Neural progenitor cell (in vitro differentiated cells): ENCODE measurements around the gene HABP2. TPM values are rescaled to one million over a fixed set of nuclear protein-coding genes. Genes with fewer than 3 reads are reported as not detected.
A peak's percentile ranks its signal among the peaks of the same experiment; 100 is the strongest.

Experiments used
- DNase-seq: peaks from one replicate; pipeline ENCODE4 v3.0.0-alpha.2; 2016; ENCODE audit warnings: low spot score
- H2AFZ ChIP-seq: fragments of 200-600 bp; sonication (generic); replicated peaks from 2 replicates; pipeline ENCODE4 v1.6.1; 2016; ENCODE audit warnings: antibody characterized with exemption
- H3F3A ChIP-seq: fragments of 200-600 bp; sonication (generic); 2 replicates; pipeline ENCODE4 v1.6.1; 2016; ENCODE audit warnings: antibody characterized with exemption, low read depth
- H3K27ac ChIP-seq: fragments of 200-600 bp; sonication (generic); 2 replicates; pipeline ENCODE4 v1.5.1; 2016; ENCODE audit warnings: mild to moderate bottlenecking
- H3K27me3 ChIP-seq: fragments of 200-600 bp; sonication (generic); 2 replicates; pipeline ENCODE4 v1.6.1; 2016; ENCODE audit warnings: mild to moderate bottlenecking, moderate library complexity
- H3K36me3 ChIP-seq: fragments of 200-600 bp; sonication (generic); 2 replicates; pipeline ENCODE4 v1.5.1; 2016
- H3K4me1 ChIP-seq: fragments of 200-600 bp; sonication (generic); 2 replicates; pipeline ENCODE4 v1.6.1; 2016; ENCODE audit warnings: mixed run types
- H3K4me2 ChIP-seq: fragments of 200-600 bp; sonication (generic); 2 replicates; pipeline ENCODE4 v1.6.1; 2016
- H3K4me3 ChIP-seq: fragments of 200-600 bp; sonication (generic); 2 replicates; pipeline ENCODE4 v1.5.1; 2016
- H3K79me2 ChIP-seq: fragments of 200-600 bp; sonication (generic); 2 replicates; pipeline ENCODE4 v1.6.1; 2016; ENCODE audit warnings: low read depth
- H3K9ac ChIP-seq: fragments of 200-600 bp; sonication (generic); 2 replicates; pipeline ENCODE4 v1.6.1; 2016
- H3K9me3 ChIP-seq: fragments of 200-600 bp; sonication (generic); 2 replicates; pipeline ENCODE4 v1.5.1; 2016; ENCODE audit warnings: low read depth
- H4K20me1 ChIP-seq: fragments of 200-600 bp; sonication (generic); 2 replicates; pipeline ENCODE4 v1.6.1; 2016; ENCODE audit warnings: low read depth
- H3K27ac Mint-ChIP-seq: 3 replicates; pipeline ENCODE4 v1.8.0; 2021; ENCODE audit warnings: mixed read lengths
- H3K27me3 Mint-ChIP-seq: 2 replicates; pipeline ENCODE4 v1.8.0; 2022; ENCODE audit warnings: low read depth, mild to moderate bottlenecking, inconsistent platforms, moderate library complexity, mixed read lengths; ENCODE audit not compliant: insufficient read depth
- H3K36me3 Mint-ChIP-seq: 3 replicates; pipeline ENCODE4 v1.8.0; 2021; ENCODE audit warnings: mixed read lengths
- H3K4me1 Mint-ChIP-seq: 3 replicates; pipeline ENCODE4 v1.8.0; 2021; ENCODE audit warnings: mixed read lengths
- H3K4me3 Mint-ChIP-seq: 3 replicates; pipeline ENCODE4 v1.8.0; 2021; ENCODE audit warnings: mild to moderate bottlenecking, moderate library complexity, mixed read lengths
- H3K9me3 Mint-ChIP-seq: 3 replicates; pipeline ENCODE4 v1.8.0; 2020; ENCODE audit warnings: mixed read lengths
- CTCF ChIP-seq: fragments of 200-600 bp; sonication (generic); IDR thresholded peaks from 2 replicates; pipeline ENCODE4 v1.5.1; 2017; ENCODE audit warnings: antibody characterized with exemption, mild to moderate bottlenecking
- EZH2 ChIP-seq: fragments of 200-600 bp; sonication (generic); IDR thresholded peaks from 2 replicates; pipeline ENCODE4 v1.6.1; 2017; ENCODE audit warnings: antibody characterized with exemption, mild to moderate bottlenecking, moderate library complexity
- EZH2phosphoT487 ChIP-seq: fragments of 200-600 bp; sonication (generic); IDR thresholded peaks from 2 replicates; pipeline ENCODE4 v1.6.1; 2017; ENCODE audit warnings: antibody characterized with exemption
- total RNA-seq: library from RNA; depleted of rRNA; stranded (reverse); fragments of >200 nt; gene quantifications from 2 replicates; pipeline ENCODE4 v1.2.3, GENCODE V29; 2015; ENCODE audit warnings: low replicate concordance

HABP2 gene
- total RNA-seq, 1 donor from 2014 or later, result not detected

- Histone ChIP-seq H3K27ac (no peak overlapping the region), H3K4me1 (peaks cover 56% of the 10 kb centered on the region), H3K9me3 (no peaks in the 10 kb centered on the region), H3F3A (peaks cover 23% of the 10 kb centered on the region), H3K9ac (no peak overlapping the region), H3K36me3 (no peaks in the 10 kb centered on the region), H4K20me1 (no peaks in the 10 kb centered on the region), H3K4me3 (no peak overlapping the region), H3K4me2 (no peak overlapping the region), H3K27me3 (peaks cover 20% of the 10 kb centered on the region), H2AFZ (no peak overlapping the region), H3K79me2 (no peaks in the 10 kb centered on the region)
- Mint-ChIP-seq H3K4me1 (peaks cover 51% of the 10 kb centered on the region), H3K36me3 (no peaks in the 10 kb centered on the region), H3K9me3 (no peaks in the 10 kb centered on the region), H3K27me3 (peaks cover 9% of the 10 kb centered on the region), H3K27ac (no peak overlapping the region), H3K4me3 (no peak overlapping the region)
- no peak for DNase-seq
- TF ChIP-seq CTCF (no peak), EZH2 (no peak), EZH2phosphoT487 (no peak)
Measured at GRCh38 chr10:113618338-113618737, 65.5 kb downstream of the HABP2 start.

GRCh38 chr10:113619401-113619800, 66.5 kb downstream of the HABP2 start:
- Mint-ChIP-seq H3K27me3 (peaks cover 9% of the 10 kb centered on the region), H3K36me3 (no peaks in the 10 kb centered on the region)
- no peak overlapping the region for H3K4me3 ChIP-seq

GRCh38 chr10:113620511-113620910, 67.7 kb downstream of the HABP2 start:
- peaks cover 39% of the 10 kb centered on the region for H3K4me1 Mint-ChIP-seq
- H3K9me3 Mint-ChIP-seq, result no peaks in the 10 kb centered on the region

More at GRCh38 chr10:113619401-113619800, 66.5 kb downstream of the HABP2 start:
- H2AFZ ChIP-seq, result no peak overlapping the region
- no peak for TF ChIP-seq EZH2phosphoT487
- TF ChIP-seq EZH2, result no peak
- TF ChIP-seq CTCF, result no peak
- peaks cover 10% of the 10 kb centered on the region for H3K27me3 ChIP-seq
- H3K36me3 ChIP-seq, result no peaks in the 10 kb centered on the region
- H3K79me2 ChIP-seq, result no peaks in the 10 kb centered on the region
- H3K9me3 ChIP-seq, result no peaks in the 10 kb centered on the region
- Mint-ChIP-seq H3K4me1 (peaks cover 42% of the 10 kb centered on the region), H3K9me3 (no peaks in the 10 kb centered on the region), H3K27ac (no peak overlapping the region), H3K4me3 (no peak overlapping the region)
- H4K20me1 ChIP-seq, result no peaks in the 10 kb centered on the region
- H3K27ac ChIP-seq, result no peak overlapping the region
- H3K4me2 ChIP-seq, result peak overlapping the region; percentile 63
- H3F3A ChIP-seq, result peaks cover 23% of the 10 kb centered on the region
- no peak overlapping the region for H3K9ac ChIP-seq
- DNase-seq, result no peak
- H3K4me1 ChIP-seq, result peaks cover 50% of the 10 kb centered on the region

More at GRCh38 chr10:113620511-113620910, 67.7 kb downstream of the HABP2 start:
- DNase-seq, result peak; percentile 66
- no peak overlapping the region for H3K9ac ChIP-seq
- H3K27ac ChIP-seq, result no peak overlapping the region
- H2AFZ ChIP-seq, result no peak overlapping the region
- no peaks in the 10 kb centered on the region for H3K36me3 ChIP-seq
- no peaks in the 10 kb centered on the region for H3K79me2 ChIP-seq
- peaks cover 23% of the 10 kb centered on the region for H3F3A ChIP-seq
- no peaks in the 10 kb centered on the region for H3K36me3 Mint-ChIP-seq
- no peak overlapping the region for H3K27ac Mint-ChIP-seq
- peak overlapping the region; percentile 63 for H3K4me2 ChIP-seq
- H4K20me1 ChIP-seq, result no peaks in the 10 kb centered on the region
- peaks cover 12% of the 10 kb centered on the region for H3K27me3 Mint-ChIP-seq
- H3K27me3 ChIP-seq, result no peaks in the 10 kb centered on the region
- H3K4me3 Mint-ChIP-seq, result no peak overlapping the region
- no peaks in the 10 kb centered on the region for H3K9me3 ChIP-seq
- no peak overlapping the region for H3K4me3 ChIP-seq
- peaks cover 44% of the 10 kb centered on the region for H3K4me1 ChIP-seq
- TF ChIP-seq EZH2phosphoT487 (peak; percentile 45), CTCF (no peak)
